Uterus (tissue), 4 donors: ENCODE measurements around the gene UPB1. TPM values are rescaled to one million over a fixed set of nuclear protein-coding genes. Genes with fewer than 3 reads are reported as not detected.

Experiments
- DNase-seq, 2 donors: peaks; one replicate each; pipeline ENCODE4 v3.0.0-alpha.2; 2019 to 2020
- H3K27ac ChIP-seq, 2 donors: fragments of 200-600 bp; sonication (generic); 1 replicate in 1 of 2; 2 replicates in 1 of 2; pipeline ENCODE4 v1.5.1; 2016 to 2018
- H3K27me3 ChIP-seq, 2 donors: fragments of 200-600 bp; sonication (generic); one replicate each; pipeline ENCODE4 v1.5.1; 2018 to 2019; ENCODE audit warnings: control low read depth in 1 of 2
- H3K36me3 ChIP-seq, 2 donors: fragments of 200-600 bp; sonication (generic); one replicate each; pipeline ENCODE4 v1.5.1; 2019; ENCODE audit warnings: control low read depth in 1 of 2
- H3K4me1 ChIP-seq, 2 donors: fragments of 200-600 bp; sonication (generic); one replicate each; pipeline ENCODE4 v1.5.1; 2018 to 2019; ENCODE audit warnings: control low read depth in 1 of 2
- H3K4me3 ChIP-seq, 2 donors: fragments of 200-600 bp; sonication (generic); 1 replicate in 1 of 2; 2 replicates in 1 of 2; pipeline ENCODE4 v1.5.1; 2018 to 2019; ENCODE audit warnings: mild to moderate bottlenecking in 1 of 2
- H3K9me3 ChIP-seq, 2 donors: fragments of 200-600 bp; sonication (generic); one replicate each; pipeline ENCODE4 v1.5.1; 2019; ENCODE audit warnings: control low read depth in 1 of 2
- CTCF ChIP-seq, 4 experiments: fragments of 200-600 bp in 2 of 4; fragments of 450-650 bp in 2 of 4; sonication (generic) in 2 of 4; IDR thresholded peaks; one replicate each; pipeline ENCODE4 v1.5.1; 2016 to 2019; ENCODE audit warnings: antibody characterized with exemption in 4 of 4, mild to moderate bottlenecking in 2 of 4, moderate library complexity in 1 of 4
- POLR2A ChIP-seq, 2 donors: fragments of 450-650 bp; IDR thresholded peaks; one replicate each; pipeline ENCODE4 v1.6.1; 2016; ENCODE audit warnings: antibody characterized with exemption in 2 of 2, mild to moderate bottlenecking in 1 of 2, moderate library complexity in 1 of 2
- intact Hi-C: fragments of 100-400 bp; cut with DNase I; formaldehyde crosslinking; loops from one replicate; pipeline ENCODE4 v1.15.1; 2023; ENCODE audit warnings: low total_unique reads
- total RNA-seq, 4 donors: library from RNA; depleted of rRNA in 3 of 4; stranded (reverse); fragments of >200 nt in 3 of 4; gene quantifications; one replicate each; pipeline versions ENCODE4 v1.1.0 to v1.2.4, GENCODE V29; 2014 to 2023
- donor health status: DM: yes; HTN: yes; CAD: no.

UPB1 gene
- total RNA-seq, 4 donors from 2014 or later, result 0.83 to 2.7 TPM; not detected in 2

GRCh38 chr22:24460418-24461089 lies 34.6 kb upstream of the UPB1 start:
- TF ChIP-seq CTCF (IDR thresholded peaks at IDR 0.05) (no peak), POLR2A (IDR thresholded peaks at IDR 0.05) (no peak)
- DNase-seq, result no peak
- Histone ChIP-seq H3K9me3 (no peaks in the 10 kb centered on the region), H3K27ac (no peak overlapping the region), H3K4me3 (no peak overlapping the region), H3K4me1 (no peaks in the 10 kb centered on the region), H3K36me3 (no peaks in the 10 kb centered on the region), H3K27me3 (no peaks in the 10 kb centered on the region)
- intact Hi-C loops, result no loop called here

GRCh38 chr22:24463071-24463760 lies 31.9 kb upstream of the UPB1 start:
- no peaks in the 10 kb centered on the region for H3K9me3 ChIP-seq
- H3K36me3 ChIP-seq, result no peaks in the 10 kb centered on the region
- TF ChIP-seq CTCF (IDR thresholded peaks at IDR 0.05) (no peak), POLR2A (IDR thresholded peaks at IDR 0.05) (no peak)
- no peaks in the 10 kb centered on the region for H3K27me3 ChIP-seq
- no peaks in the 10 kb centered on the region for H3K4me1 ChIP-seq
- no peak overlapping the region for H3K27ac ChIP-seq
- intact Hi-C loops, result no loop called here
- H3K4me3 ChIP-seq, result no peak overlapping the region
- no peak for DNase-seq

- H3K4me1 ChIP-seq, result no peaks in the 10 kb centered on the region
- H3K27me3 ChIP-seq, result no peaks in the 10 kb centered on the region
- H3K36me3 ChIP-seq, result no peaks in the 10 kb centered on the region
- no peak overlapping the region for H3K4me3 ChIP-seq
- no peaks in the 10 kb centered on the region for H3K9me3 ChIP-seq
- intact Hi-C loops, result no loop called here
- no peak for TF ChIP-seq CTCF (IDR thresholded peaks at IDR 0.05)
- no peak overlapping the region for H3K27ac ChIP-seq
- no peak for DNase-seq
Measured at GRCh38 chr22:24465566-24465965, 29.6 kb upstream of the UPB1 start.

- no peaks in the 10 kb centered on the region for H3K27me3 ChIP-seq
- no peaks in the 10 kb centered on the region for H3K36me3 ChIP-seq
- TF ChIP-seq POLR2A (IDR thresholded peaks at IDR 0.05), result no peak
- no peaks in the 10 kb centered on the region for H3K4me1 ChIP-seq
- no peaks in the 10 kb centered on the region for H3K9me3 ChIP-seq
- intact Hi-C loops, result no loop called here
- peak overlapping the region in 1 of 2 donors; percentile 45 for H3K27ac ChIP-seq
- H3K4me3 ChIP-seq, result no peak overlapping the region
- no peak for DNase-seq
Measured at GRCh38 chr22:24465975-24466374, 29.2 kb upstream of the UPB1 start.

GRCh38 chr22:24466716-24467328 lies 28.3 kb upstream of the UPB1 start:
- intact Hi-C loops, result no loop called here
- Histone ChIP-seq H3K27ac (peak overlapping the region; percentile 12 to 45), H3K36me3 (no peaks in the 10 kb centered on the region), H3K27me3 (no peaks in the 10 kb centered on the region), H3K9me3 (no peaks in the 10 kb centered on the region), H3K4me3 (no peak overlapping the region), H3K4me1 (no peaks in the 10 kb centered on the region)
- TF ChIP-seq POLR2A (IDR thresholded peaks at IDR 0.05) (no peak), CTCF (IDR thresholded peaks at IDR 0.05) (no peak)
- peak; percentile 25 to 33 for DNase-seq
